Measurements from ENCODE around the gene STK33. TPM values are rescaled to one million over a fixed set of nuclear protein-coding genes. Genes with fewer than 3 reads are reported as not detected.

Gene STK33
- total RNA-seq, 8 experiments from 2014 or later = 0.61 to 67.5 (median 16.8) TPM

DNA sequence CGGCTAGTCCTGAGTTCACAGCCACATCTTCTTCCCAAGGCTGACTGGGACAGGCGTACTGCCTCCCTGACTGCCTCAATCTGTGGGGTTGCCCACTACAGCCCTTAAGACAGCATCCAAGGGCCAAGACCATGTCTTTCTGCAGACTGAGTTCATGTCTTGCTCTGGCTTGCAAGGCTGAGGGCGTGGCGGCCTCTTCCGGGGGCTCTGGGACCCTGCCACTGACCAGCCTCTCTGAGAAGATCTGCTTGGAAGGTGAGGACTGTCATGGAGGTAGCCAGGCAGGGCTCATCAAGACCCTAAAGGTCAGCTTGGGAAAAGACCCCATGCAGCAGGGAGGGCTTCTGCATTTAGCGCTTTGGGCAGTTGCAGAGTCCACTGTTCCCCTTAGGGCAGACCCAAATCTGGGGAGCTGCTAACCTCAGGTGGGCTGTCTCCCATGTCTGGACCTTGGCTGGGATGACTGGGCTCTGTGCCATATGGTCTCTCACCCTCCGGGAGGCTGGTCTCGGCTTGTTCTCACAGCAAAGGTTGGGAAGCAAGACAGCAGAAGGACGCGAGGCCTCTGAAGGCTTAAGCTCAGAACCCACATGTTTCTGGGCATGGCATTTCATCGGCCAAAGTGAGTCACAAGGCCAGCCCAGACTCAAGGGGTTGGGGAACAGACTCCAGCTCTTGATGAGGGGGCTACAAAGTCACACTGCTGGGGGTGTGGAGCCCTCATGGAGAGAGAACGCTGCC is 221.2 kb downstream of the STK33 start:
- WGBS, 10 experiments = 29 to 100% (median 93%) methylated on average over 1 to 6 of the region's 12 CpGs; no CpG with 5 or more reads in 2 of the 10 experiments
- in situ Hi-C loops (cut with MboI; ENCODE audit: low pct_unique_long_range_greater_than_20kb in 2 of 9, low sequenced_read_pairs in 9 of 9, unreplicated experiment in 9 of 9) = no loop called here
- H3K27ac ChIP-seq = no peak overlapping the region
- ATAC-seq (replicated peaks in 6 of 8) = no peak
- peaks cover 7 to 14% of the 10 kb centered on the region in 2 donors for H3K4me1 ChIP-seq (replicated peaks in 1 of 2)
- no peak overlapping the region for H3K4me3 ChIP-seq

DNA sequence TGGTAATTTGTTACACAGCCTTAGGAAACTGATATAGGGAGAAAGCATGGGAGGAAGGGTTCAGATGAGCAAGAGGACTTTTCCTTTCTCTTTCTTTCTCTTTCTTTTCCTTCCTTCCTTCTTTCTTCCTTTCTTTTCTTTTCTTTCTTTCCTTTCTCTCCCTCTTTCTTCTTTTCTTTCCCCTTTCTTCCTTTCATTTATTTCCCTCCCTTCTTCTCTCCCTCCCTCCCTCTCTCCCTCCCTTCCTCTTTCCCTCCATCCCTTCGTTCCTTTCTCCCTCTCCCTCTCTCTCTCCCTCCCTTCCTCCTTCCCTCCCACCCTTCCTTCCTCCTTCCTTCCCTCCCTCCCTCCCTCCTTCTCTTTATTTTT is 222.5 kb downstream of the STK33 start:
- H3K4me3 ChIP-seq = no peak overlapping the region
- 67% methylated on average over 1 of the region's 1 CpG; no CpG with 5 or more reads in 9 of the 10 experiments for WGBS, 10 experiments
- in situ Hi-C loops (cut with MboI; ENCODE audit: low pct_unique_long_range_greater_than_20kb in 2 of 9, low sequenced_read_pairs in 9 of 9, unreplicated experiment in 9 of 9) = no loop called here
- H3K27ac ChIP-seq = no peak overlapping the region
- ATAC-seq (replicated peaks in 6 of 8) = no peak
- H3K4me1 ChIP-seq (replicated peaks in 1 of 2) = peaks cover 13 to 19% of the 10 kb centered on the region in 2 donors

DNA sequence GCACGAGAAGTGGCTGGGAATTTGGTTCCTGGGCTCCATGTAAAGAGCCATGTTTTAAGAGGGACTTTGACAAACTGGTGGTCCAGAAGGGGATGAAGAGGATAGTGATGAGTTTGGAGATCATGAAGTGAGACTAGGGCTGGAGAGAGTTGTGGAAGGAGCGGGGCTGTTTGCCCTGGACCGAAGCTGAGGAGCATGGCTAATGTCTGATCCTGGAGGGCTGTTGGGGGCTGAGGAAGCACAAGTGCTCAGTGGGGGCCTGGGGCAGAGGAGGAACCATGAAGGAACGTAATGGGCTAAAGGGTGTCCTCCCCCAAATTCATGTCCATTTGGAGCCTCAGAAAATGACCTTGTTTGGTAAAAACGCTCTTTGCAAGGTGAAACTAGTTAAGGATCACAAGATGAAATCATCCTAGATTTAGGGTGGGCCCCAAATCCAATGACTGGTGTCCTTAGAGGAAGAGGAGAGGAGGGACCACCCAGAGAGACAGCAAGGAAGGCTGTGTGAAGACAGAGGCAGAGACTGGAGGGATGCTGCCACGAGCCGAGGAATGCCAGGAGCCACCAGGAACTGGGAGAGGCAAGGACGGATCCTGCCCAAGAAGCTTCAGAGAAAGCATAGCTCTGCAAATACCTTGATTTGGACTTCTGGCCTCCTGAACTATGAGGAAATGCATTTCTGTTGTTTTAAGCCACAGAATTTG is 223.1 kb downstream of the STK33 start:
- no peak overlapping the region for H3K27ac ChIP-seq
- WGBS, 10 experiments = 26 to 100% (median 88%) methylated on average over 1 to 8 of the region's 8 CpGs; no CpG with 5 or more reads in 1 of the 10 experiments
- peaks cover 14 to 21% of the 10 kb centered on the region in 2 donors for H3K4me1 ChIP-seq (replicated peaks in 1 of 2)
- no peak for ATAC-seq (replicated peaks in 6 of 8)
- in situ Hi-C loops (cut with MboI; ENCODE audit: low pct_unique_long_range_greater_than_20kb in 2 of 9, low sequenced_read_pairs in 9 of 9, unreplicated experiment in 9 of 9) = no loop called here
- no peak overlapping the region for H3K4me3 ChIP-seq

DNA sequence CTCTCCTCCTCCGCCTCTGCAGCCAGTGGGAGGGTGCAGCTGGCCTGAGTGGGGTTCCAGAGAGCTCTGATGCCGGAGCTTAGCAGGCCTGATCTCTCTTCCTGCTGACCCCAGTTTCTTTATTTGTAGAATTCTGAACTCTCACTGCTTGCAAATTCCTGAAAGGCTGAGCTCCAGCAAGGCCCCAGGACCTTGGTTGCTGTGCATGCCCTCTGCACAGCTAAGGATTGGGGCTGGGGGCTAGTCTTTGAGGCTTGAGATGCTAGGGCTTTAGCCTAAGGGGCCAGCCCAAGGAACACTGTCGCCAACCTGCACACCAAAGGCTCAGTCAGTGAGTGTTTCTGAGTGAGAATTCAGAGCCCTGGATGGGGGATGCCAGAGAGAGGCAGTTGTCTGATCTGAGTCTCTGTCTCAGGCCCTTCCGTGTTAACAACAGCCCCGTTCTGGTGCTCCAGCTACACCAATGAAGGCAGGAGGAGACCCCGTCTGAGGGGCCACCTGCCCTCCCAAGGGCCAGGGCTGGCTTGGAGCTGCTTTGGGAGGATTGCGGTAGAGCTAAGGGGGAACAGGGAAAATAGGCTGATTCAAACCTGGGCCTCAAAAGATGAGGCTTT is 224.3 kb downstream of the STK33 start:
- in situ Hi-C loops (cut with MboI; ENCODE audit: low pct_unique_long_range_greater_than_20kb in 2 of 9, low sequenced_read_pairs in 9 of 9, unreplicated experiment in 9 of 9) = no loop called here
- ATAC-seq (replicated peaks in 6 of 8) = no peak
- WGBS, 10 experiments = 67 to 94% (median 85%) methylated on average over 1 to 4 of the region's 7 CpGs; no CpG with 5 or more reads in 6 of the 10 experiments
- H3K27ac ChIP-seq = no peak overlapping the region
- no peak overlapping the region for H3K4me3 ChIP-seq
- peaks cover 14 to 21% of the 10 kb centered on the region in 2 donors for H3K4me1 ChIP-seq (replicated peaks in 1 of 2)

DNA sequence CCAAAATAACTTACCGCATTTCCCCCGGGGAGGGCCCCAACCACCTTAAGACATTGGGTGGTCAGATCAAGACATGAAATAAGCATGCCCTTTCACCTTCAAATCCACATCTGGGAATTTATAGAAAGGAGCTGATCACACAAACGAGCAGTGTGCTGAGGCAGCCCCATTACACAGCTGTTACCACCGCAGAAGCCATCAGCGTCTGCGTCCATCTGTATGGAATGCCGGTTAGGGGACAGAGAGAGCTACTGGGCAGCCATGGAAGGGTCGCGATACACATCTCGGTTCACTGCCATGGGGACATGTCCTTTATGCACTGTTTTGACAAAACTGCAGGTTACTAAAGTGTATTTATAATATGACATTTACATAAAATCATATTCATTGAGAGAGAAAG is 225.3 kb downstream of the STK33 start:
- in situ Hi-C loops (cut with MboI; ENCODE audit: low pct_unique_long_range_greater_than_20kb in 2 of 9, low sequenced_read_pairs in 9 of 9, unreplicated experiment in 9 of 9) = no loop called here
- ATAC-seq (replicated peaks in 6 of 8) = no peak
- 40 to 93% (median 84%) methylated on average over 1 to 7 of the region's 10 CpGs; no CpG with 5 or more reads in 4 of the 10 experiments for WGBS, 10 experiments

DNA sequence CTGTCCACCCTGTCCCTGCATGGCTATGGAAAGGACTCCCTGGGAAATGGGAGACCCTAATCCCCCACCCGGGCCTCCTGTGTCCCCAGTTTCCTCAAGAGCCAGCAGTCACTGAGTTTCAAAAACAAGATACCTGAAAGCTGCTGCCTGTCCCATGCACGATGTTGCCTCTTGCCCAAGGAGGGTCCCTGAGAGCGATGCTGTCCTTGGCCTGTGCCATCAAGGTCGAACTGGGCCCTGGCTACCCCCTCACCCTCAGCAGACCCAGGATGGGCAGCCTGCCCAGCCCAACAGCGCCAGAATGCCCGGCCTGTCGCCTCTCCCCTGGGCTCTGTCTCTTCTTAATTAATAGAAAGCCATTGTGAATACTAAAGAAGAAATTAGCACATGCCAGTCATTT is 225.8 kb downstream of the STK33 start:
- in situ Hi-C loops (cut with MboI; ENCODE audit: low pct_unique_long_range_greater_than_20kb in 2 of 9, low sequenced_read_pairs in 9 of 9, unreplicated experiment in 9 of 9) = no loop called here
- Histone ChIP-seq H3K4me1 (replicated peaks in 1 of 2) (peaks cover 14 to 21% of the 10 kb centered on the region in 2 donors), H3K27ac (no peak overlapping the region), H3K4me3 (no peak overlapping the region)
- ATAC-seq (replicated peaks in 6 of 8) = no peak
- WGBS, 10 experiments = 10 to 100% (median 78%) methylated on average over 1 to 4 of the region's 7 CpGs; no CpG with 5 or more reads in 5 of the 10 experiments

More for the DNA sequence above, 225.3 kb downstream of the STK33 start:
- no peak overlapping the region for H3K4me3 ChIP-seq
- peaks cover 14 to 21% of the 10 kb centered on the region in 2 donors for H3K4me1 ChIP-seq (replicated peaks in 1 of 2)
- H3K27ac ChIP-seq = no peak overlapping the region

DNA sequence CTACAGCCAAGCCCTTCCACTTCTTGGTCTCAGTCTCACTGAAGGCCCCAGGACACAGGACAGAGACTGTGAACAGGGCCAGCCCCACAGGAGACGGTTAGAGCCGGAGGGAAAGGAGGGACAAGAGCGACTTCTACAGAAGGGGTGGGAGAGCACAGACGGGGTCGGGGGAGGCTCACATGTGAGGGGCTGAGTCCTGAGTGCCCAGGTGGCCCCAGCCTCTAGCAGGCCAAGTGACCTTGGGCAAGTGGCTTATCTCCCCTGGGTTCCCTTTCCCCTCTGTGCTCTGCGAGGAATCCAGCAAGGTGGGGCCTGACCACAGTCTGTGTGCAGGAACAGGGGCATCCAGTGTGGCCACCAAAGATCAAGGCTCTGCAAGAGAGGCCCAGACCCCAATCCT is 227.7 kb downstream of the STK33 start:
- no peak overlapping the region for H3K27ac ChIP-seq
- H3K4me3 ChIP-seq = no peak overlapping the region
- ATAC-seq (replicated peaks in 6 of 8) = peak in 1 of 8 experiments; percentile 9
- in situ Hi-C loops (cut with MboI; ENCODE audit: low pct_unique_long_range_greater_than_20kb in 2 of 9, low sequenced_read_pairs in 9 of 9, unreplicated experiment in 9 of 9) = no loop called here
- 20 to 92% methylated on average over 2 of the region's 6 CpGs; no CpG with 5 or more reads in 8 of the 10 experiments for WGBS, 10 experiments
- peaks cover 14 to 21% of the 10 kb centered on the region in 2 donors for H3K4me1 ChIP-seq (replicated peaks in 1 of 2)

DNA sequence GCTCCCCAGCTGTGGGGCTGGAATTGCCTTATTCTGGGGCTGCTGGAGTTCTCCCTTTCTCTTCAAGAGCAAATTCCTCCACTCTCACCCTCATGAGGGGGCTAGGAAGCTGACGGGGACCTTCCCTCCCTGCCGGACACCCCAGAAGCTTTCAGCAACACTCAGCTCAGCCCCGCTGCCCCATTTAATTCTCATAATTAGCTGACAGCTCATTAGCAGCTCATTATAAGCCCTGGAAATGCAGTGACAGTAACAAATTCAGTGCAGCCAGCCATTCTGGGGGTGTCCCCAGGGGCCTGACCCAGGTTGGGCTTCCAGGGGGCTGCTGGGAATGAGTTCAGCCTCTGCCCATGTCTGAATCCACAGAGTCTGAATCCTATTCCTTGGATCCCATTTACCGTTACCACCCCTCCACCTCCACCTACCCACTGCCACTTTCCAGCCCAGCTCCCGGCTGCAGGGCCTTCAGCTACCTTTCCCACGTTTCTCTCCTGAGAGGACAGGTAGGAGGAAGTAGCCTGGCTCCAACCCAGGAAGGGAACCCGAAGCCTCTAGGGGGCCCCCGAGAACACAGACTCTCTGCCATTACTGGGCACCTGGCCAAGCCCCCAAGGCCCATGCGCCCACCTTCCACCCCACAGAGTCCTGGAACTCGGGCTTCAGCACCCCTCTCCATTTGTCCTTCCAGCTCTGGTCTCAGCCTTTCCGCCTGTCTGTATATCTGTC is 228.6 kb downstream of the STK33 start:
- no peak overlapping the region for H3K4me3 ChIP-seq
- no peak overlapping the region for H3K27ac ChIP-seq
- in situ Hi-C loops (cut with MboI; ENCODE audit: low pct_unique_long_range_greater_than_20kb in 2 of 9, low sequenced_read_pairs in 9 of 9, unreplicated experiment in 9 of 9) = no loop called here
- ATAC-seq (replicated peaks in 6 of 8) = no peak
- peaks cover 14 to 21% of the 10 kb centered on the region in 2 donors for H3K4me1 ChIP-seq (replicated peaks in 1 of 2)
- WGBS, 10 experiments = 20 to 100% (median 67%) methylated on average over 1 to 3 of the region's 11 CpGs; no CpG with 5 or more reads in 6 of the 10 experiments

DNA sequence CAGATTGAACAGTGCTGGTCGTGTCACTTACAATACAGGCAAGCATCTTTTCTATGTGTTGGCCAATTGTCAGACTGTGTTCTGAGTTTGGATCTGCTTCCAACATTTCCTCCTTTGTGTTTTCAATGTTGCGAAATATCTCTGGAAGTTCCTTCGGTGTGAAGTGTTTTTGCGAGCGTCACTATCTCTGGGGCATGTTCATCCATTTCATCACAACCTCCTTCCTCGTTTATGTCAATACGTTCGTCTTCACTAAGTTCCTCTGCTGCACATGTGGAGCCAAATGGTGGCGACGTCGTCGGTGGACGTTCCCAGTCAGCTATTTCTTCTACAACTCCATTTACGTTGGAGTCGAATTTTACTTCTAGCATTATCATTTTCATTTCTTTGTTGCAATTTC is 230.1 kb downstream of the STK33 start:
- Histone ChIP-seq H3K4me1 (replicated peaks in 1 of 2) (peaks cover 10 to 11% of the 10 kb centered on the region in 2 donors), H3K27ac (no peak overlapping the region), H3K4me3 (no peak overlapping the region)
- in situ Hi-C loops (cut with MboI; ENCODE audit: low pct_unique_long_range_greater_than_20kb in 2 of 9, low sequenced_read_pairs in 9 of 9, unreplicated experiment in 9 of 9) = no loop called here
- ATAC-seq (replicated peaks in 6 of 8) = no peak
- WGBS, 10 experiments = 2 to 86% (median 81%) methylated on average over 1 to 15 of the region's 15 CpGs

DNA sequence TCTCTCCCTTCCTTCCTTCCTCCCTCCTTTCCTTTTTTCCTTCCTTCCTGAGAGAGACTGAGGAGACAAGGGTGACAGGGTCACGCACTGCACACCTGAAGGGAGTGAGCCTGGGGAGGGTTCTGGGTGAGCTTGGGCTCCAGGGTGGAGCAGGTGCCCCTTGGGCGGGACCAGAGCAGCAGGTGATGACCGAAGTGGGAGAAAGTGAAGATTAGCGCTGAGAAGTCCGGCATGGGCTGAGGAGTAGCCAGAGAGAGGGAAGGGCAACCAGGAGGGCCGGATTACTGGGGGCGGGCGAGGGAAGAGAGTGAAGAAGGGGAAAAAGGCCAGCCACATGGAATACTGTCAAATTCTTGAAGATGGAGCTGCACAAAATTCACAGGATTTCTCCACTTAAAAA is 231.1 kb downstream of the STK33 start:
- Histone ChIP-seq H3K4me1 (replicated peaks in 1 of 2) (peaks cover 7 to 9% of the 10 kb centered on the region in 2 donors), H3K4me3 (no peak overlapping the region), H3K27ac (no peak overlapping the region)
- in situ Hi-C loops (cut with MboI; ENCODE audit: low pct_unique_long_range_greater_than_20kb in 2 of 9, low sequenced_read_pairs in 9 of 9, unreplicated experiment in 9 of 9) = no loop called here
- 20 to 100% (median 57%) methylated on average over 1 to 7 of the region's 8 CpGs; no CpG with 5 or more reads in 3 of the 10 experiments for WGBS, 10 experiments
- no peak for ATAC-seq (replicated peaks in 6 of 8)

DNA sequence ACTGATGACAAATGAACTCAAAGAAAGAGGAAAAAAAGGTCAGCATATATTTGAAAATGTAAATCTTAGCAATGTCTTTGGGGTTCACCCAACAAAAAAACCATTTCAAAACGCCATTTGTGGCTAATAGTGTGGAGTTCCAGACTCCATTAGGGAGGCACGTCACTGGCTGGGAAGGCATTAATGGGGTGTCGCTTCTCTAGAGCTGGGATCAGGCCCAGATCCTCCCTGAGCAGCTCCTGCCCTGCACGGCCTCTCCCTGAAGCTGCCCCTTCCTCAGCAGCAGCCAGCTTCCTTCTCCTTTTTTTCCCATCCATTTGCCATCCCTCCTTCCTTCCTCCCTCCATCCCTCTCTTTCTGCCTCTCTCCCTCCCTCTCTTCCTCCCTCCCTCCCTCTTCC is 231.5 kb downstream of the STK33 start:
- in situ Hi-C loops (cut with MboI; ENCODE audit: low pct_unique_long_range_greater_than_20kb in 2 of 9, low sequenced_read_pairs in 9 of 9, unreplicated experiment in 9 of 9) = no loop called here
- 0 to 80% (median 42%) methylated on average over 1 to 4 of the region's 4 CpGs; no CpG with 5 or more reads in 2 of the 10 experiments for WGBS, 10 experiments

DNA sequence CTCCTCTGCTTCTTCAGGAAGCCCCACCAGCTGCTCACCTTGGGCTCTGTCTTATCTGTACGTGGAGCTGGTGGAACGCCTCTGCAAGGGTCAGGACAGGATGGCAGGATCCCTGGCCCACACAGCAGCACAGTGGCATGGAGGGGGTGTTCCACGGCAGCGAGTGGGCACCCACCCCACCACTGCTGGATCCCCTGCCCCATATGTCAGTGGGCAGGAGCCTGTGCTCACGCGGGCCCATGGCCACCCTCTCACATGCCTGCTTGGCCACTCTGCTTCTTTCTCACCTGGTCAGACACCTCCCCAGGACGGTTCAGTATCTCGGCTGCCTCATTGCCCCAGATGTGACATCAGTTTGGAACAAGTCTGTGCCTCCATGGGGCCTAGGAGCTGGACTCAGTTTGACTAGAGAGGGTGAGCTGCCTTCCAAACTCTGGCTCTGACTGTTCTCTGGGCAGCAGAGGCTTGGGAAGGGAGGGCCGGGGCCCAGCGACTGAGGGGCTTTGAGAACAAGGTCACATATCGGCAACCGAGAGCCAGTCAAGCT is 232.3 kb downstream of the STK33 start:
- no peak for ATAC-seq (replicated peaks in 6 of 8)
- Histone ChIP-seq H3K27ac (no peak overlapping the region), H3K4me1 (replicated peaks in 1 of 2) (peaks cover 6 to 15% of the 10 kb centered on the region in 2 donors), H3K4me3 (no peak overlapping the region)
- 71 to 100% (median 90%) methylated on average over 1 to 6 of the region's 12 CpGs; no CpG with 5 or more reads in 4 of the 10 experiments for WGBS, 10 experiments
- in situ Hi-C loops (cut with MboI; ENCODE audit: low pct_unique_long_range_greater_than_20kb in 2 of 9, low sequenced_read_pairs in 9 of 9, unreplicated experiment in 9 of 9) = no loop called here

More for the DNA sequence above, 231.5 kb downstream of the STK33 start:
- no peak for ATAC-seq (replicated peaks in 6 of 8)
- Histone ChIP-seq H3K4me1 (replicated peaks in 1 of 2) (peaks cover 7 to 13% of the 10 kb centered on the region in 2 donors), H3K4me3 (no peak overlapping the region), H3K27ac (no peak overlapping the region)
